Forelimb muscle (tissue), 1 donor: ENCODE results near the gene NUAK1. TPM values are rescaled to one million over a fixed set of nuclear protein-coding genes. Genes with fewer than 3 reads are reported as not detected.

Source experiments
- DNase-seq: peaks from one replicate; pipeline ENCODE4 v3.0.0-alpha.2; 2013; ENCODE audit warnings: low read depth
- polyA plus RNA-seq: library from polyadenylated mRNA; unstranded; fragments of 120-200 nt; gene quantifications from one replicate; pipeline ENCODE4 v1.2.1, GENCODE V29; 2013; ENCODE audit not compliant: insufficient read length

NUAK1 gene
- polyA plus RNA-seq, 1 donor, result 9.6 TPM

DNA sequence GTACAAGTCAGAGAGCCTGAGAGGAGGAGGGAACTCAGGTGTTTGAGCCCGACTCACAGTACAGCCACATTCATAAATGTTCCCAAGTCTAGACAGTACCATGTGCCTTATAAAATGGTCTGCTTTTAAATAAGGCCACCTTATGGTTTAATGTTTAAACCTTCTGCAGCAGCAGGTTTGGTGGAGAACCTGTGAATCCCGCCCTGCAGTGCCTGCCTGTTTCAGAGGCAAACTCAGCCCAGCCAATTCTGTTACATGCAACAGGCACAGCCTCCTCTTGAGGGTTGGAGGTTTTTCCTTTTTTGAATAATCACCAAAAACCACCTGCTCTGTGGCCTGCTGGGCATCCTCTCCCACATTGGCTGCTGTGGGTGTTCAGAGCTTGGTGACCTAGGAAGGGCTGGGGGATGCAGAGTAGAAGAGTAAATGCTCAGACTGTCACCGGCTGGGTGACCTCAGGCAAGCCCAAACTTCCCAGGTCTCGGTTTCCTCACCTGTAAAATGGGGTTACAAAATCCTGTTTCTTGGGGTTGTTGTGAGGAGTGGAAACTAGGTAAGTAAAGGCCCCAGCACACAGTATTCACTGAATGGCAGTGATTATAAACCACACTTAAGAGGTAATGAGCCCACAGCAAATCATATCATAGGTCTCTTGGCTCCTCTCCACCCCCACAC, 28.0 kb downstream of the NUAK1 start:
- no peak for DNase-seq

DNA sequence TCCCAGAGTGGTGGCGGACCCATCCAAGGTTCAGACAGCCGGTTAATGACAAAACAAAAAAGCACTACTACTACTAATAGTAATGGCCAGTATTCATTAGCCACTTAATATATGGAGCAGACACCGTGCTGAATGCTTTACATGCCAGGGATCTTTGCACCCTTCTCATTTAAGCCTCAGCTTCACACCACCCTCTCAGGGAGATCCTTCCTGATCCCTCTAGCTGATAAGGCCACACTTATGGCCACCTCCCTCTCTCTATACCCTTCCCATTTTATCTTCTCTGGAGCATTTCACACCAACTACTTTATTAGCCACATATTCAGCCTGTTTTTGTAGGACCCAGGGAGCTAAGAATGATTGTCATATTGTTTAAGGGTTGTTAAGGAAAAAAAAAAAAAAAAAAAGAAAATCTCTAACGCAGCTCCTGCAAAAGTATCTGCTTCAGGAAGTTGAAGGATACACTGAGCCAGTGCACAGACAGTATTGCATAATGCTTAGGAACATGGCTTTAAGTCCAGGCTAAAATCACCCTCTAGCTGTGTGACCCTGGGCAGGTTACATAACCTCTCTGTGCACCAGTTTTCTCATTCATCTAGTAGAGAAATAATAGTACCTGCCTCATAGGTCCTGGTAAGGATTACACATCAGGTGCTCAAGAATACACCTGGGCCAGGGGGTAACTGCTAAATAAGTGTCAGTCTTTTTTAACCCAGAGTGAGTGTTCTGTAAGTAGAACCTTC, 29.4 kb downstream of the NUAK1 start:
- DNase-seq, result no peak

DNA sequence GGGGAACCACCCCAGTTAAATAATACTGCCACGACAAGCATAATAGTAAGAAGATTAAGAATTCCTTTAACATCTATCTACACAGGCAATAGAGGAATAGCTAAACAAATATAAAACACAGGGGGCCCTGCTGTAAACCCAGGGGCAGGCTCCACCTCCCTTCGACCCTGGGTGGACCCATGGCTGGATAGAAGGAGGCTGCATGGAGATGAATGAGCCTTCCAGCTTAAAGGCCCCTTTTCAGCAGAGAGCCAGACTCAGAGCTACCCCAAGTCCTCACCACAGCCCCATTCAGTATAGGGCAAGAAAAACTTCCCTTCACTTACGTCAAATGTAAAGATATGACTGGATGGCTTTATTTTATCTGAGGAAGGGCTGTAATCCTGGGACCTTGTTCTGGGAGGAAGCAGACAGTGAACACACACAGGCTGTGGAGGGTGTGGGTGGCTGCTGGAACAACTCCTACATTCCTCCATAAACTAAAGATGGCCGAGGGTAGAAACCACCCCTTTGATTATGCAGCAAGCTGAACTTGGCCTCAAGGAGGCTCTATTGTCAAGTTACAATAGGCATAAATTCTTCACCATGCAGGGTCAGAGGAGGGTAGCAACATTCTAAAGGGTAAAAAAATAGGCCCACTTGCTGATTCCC, 30.4 kb downstream of the NUAK1 start:
- no peak for DNase-seq

GRCh38 chr12:106107566-106107965, 31.2 kb downstream of the NUAK1 start:
- no peak for DNase-seq

DNA sequence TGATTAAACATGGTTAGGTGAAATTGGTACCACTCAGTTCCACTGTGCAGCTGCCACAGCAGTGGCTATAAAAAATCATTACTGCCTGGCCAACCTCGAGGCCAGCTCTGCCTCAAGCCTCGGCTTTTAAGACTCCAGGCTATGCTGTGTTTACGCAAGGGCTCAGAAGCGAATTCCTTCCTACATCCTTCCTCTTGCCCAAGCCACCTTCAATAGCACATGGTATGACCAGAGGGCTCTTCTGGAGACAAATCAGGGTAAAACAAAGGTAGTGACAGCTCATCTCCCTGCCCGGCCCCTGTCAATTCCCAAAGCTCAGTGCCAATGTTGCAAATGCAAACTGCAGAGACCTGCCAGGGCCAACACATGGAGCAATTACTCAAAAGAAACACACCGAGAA, 31.9 kb downstream of the NUAK1 start:
- DNase-seq, result no peak

- no peak for DNase-seq
These were observed 32.6 kb downstream of the NUAK1 start for GRCh38 chr12:106106061-106106566.

GRCh38 chr12:106101803-106102202, 37.0 kb downstream of the NUAK1 start:
- no peak for DNase-seq

GRCh38 chr12:106098691-106099200, 40.0 kb downstream of the NUAK1 start:
- DNase-seq, result no peak

GRCh38 chr12:106097011-106097410, 41.7 kb downstream of the NUAK1 start:
- DNase-seq, result no peak

DNA sequence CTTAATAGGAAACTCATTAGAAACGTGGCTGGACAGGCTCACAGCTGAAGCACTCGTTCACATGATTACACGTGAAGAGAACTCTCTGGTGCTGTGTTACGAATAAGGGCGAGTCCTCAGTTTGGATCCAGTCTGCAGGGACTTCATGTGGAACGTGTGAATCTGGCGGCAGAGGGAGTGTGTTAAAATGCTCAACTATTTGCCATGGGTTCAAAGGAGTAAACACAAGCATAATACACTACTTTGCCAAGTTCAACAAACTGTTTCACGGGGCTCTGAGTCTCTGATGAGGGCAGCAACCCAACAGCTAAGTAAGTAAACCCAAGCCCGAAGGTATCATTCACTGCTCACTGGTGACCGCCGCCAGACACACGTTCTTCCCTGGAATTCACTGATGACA, 42.4 kb downstream of the NUAK1 start:
- no peak for DNase-seq

- DNase-seq, result no peak
These were observed 44.5 kb downstream of the NUAK1 start for GRCh38 chr12:106094304-106094703.

DNA sequence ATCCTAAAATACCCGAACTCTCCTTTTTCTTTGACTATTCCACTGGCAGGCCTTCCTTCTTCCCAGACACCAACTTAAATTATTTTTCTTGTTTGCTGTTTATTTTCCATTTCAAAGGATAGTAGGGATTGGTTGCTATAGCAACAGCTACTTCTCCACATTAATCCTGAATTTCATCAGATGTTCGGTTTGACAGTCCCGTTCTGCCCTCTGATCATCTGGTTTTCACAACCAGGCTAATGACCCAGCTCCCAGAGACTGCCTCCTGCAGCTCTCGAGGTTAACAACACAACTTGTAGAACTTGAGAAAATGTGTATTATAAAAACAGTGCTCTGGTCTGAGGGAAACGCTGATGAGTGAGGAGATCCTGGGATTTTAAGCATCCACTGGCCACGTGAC, 45.5 kb downstream of the NUAK1 start:
- DNase-seq, result no peak

- DNase-seq, result no peak
These were observed 47.3 kb downstream of the NUAK1 start for GRCh38 chr12:106091446-106091820.

- peak; percentile 49 for DNase-seq
These were observed 47.9 kb downstream of the NUAK1 start for GRCh38 chr12:106090591-106091445.

- no peak for DNase-seq
These were observed 48.8 kb downstream of the NUAK1 start for GRCh38 chr12:106089935-106090334.

- DNase-seq, result no peak
These were observed 49.8 kb downstream of the NUAK1 start for GRCh38 chr12:106088811-106089485.

DNA sequence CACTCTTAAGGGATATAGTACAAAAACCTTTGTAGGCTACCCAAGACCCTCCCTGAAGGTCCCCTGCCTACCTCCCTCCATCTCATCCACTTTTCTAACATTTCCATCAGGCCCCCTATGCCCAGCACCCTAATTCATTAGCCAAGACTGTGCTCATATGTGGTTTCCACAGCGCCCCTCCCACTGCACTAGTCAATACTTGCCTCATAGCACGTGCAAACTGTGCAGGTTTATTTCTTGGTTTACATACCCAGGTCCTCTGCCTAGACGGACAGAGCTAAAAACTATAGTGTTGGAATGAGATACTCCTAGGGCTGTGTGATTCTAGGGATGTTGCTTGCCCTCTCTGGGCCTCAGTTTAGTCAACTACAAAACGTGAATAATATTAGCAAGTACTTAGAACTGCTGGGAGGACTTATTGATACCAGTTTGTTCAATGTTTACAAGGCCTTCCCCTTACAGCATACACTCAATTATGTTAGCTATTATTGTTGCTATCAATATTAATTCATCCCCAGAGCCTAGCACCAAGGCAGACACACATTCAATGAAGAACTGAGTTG, 50.4 kb downstream of the NUAK1 start:
- no peak for DNase-seq

- no peak for DNase-seq
These were observed 52.1 kb downstream of the NUAK1 start for GRCh38 chr12:106086696-106087095.

DNA sequence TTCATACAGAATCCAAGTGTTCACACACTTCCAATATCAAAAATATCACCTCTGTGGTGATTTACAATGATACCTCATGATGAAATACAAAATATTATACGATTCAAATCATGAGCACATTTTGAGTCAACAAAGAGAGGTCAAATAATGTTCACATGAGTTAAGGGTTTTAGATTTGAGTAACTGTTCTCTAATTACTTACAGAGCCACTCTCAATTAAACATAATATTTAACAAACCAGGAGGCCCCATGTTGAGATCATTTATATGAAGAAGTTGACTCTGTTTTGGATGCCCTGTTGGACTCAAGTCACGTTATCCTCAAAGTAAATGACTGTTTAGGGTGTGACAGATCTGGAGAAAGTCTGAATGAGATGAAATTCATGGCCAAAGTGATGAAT, 53.5 kb downstream of the NUAK1 start:
- no peak for DNase-seq

GRCh38 chr12:106084759-106085158, 54.0 kb downstream of the NUAK1 start:
- no peak for DNase-seq
